ENCODE measurements around the gene SRCIN1.

Gene SRCIN1

GRCh38 chr17:38617074-38617860 is 11.5 kb upstream of the SRCIN1 start:
- in situ Hi-C loops (cut with MboI; ENCODE audit: low sequenced_read_pairs) = no loop called here

GRCh38 chr17:38616361-38616760 is 10.6 kb upstream of the SRCIN1 start:
- in situ Hi-C loops (cut with MboI; ENCODE audit: low sequenced_read_pairs) = no loop called here

- in situ Hi-C loops (cut with MboI; ENCODE audit: low sequenced_read_pairs) = no loop called here
Measured at GRCh38 chr17:38613981-38614779, 8.4 kb upstream of the SRCIN1 start.

GRCh38 chr17:38613525-38613980 is 7.8 kb upstream of the SRCIN1 start:
- in situ Hi-C loops (cut with MboI; ENCODE audit: low sequenced_read_pairs) = no loop called here

- in situ Hi-C loops (cut with MboI; ENCODE audit: low sequenced_read_pairs) = no loop called here
Measured at GRCh38 chr17:38611872-38612376, 6.2 kb upstream of the SRCIN1 start.

- in situ Hi-C loops (cut with MboI; ENCODE audit: low sequenced_read_pairs) = no loop called here
Measured at GRCh38 chr17:38611070-38611786, 5.5 kb upstream of the SRCIN1 start.

GRCh38 chr17:38609280-38610031 is 3.7 kb upstream of the SRCIN1 start:
- in situ Hi-C loops (cut with MboI; ENCODE audit: low sequenced_read_pairs) = no loop called here

GRCh38 chr17:38608648-38609047 is 2.9 kb upstream of the SRCIN1 start:
- in situ Hi-C loops (cut with MboI; ENCODE audit: low sequenced_read_pairs) = no loop called here

GRCh38 chr17:38606646-38607611 is 1.2 kb upstream of the SRCIN1 start:
- in situ Hi-C loops (cut with MboI; ENCODE audit: low sequenced_read_pairs) = no loop called here

- in situ Hi-C loops (cut with MboI; ENCODE audit: low sequenced_read_pairs) = no loop called here
Measured at GRCh38 chr17:38605411-38605840, 326 bp downstream of the SRCIN1 start.

GRCh38 chr17:38604479-38605403 is 1.0 kb downstream of the SRCIN1 start:
- in situ Hi-C loops (cut with MboI; ENCODE audit: low sequenced_read_pairs) = no loop called here

- in situ Hi-C loops (cut with MboI; ENCODE audit: low sequenced_read_pairs) = no loop called here
Measured at GRCh38 chr17:38603786-38604478, 1.8 kb downstream of the SRCIN1 start.

- in situ Hi-C loops (cut with MboI; ENCODE audit: low sequenced_read_pairs) = no loop called here
Measured at GRCh38 chr17:38602956-38603785, 2.6 kb downstream of the SRCIN1 start.

- in situ Hi-C loops (cut with MboI; ENCODE audit: low sequenced_read_pairs) = no loop called here
Measured at GRCh38 chr17:38602453-38602852, 3.3 kb downstream of the SRCIN1 start.

- in situ Hi-C loops (cut with MboI; ENCODE audit: low sequenced_read_pairs) = no loop called here
Measured at GRCh38 chr17:38601539-38602351, 4.0 kb downstream of the SRCIN1 start.

- in situ Hi-C loops (cut with MboI; ENCODE audit: low sequenced_read_pairs) = no loop called here
Measured at GRCh38 chr17:38600906-38601305, 4.8 kb downstream of the SRCIN1 start.
